ENCODE measurements around the gene BPIFB1. TPM values are rescaled to one million over a fixed set of nuclear protein-coding genes. Genes with fewer than 3 reads are reported as not detected.

The BPIFB1 gene
- total RNA-seq, 1 experiment from 2014 or later: not detected

DNA sequence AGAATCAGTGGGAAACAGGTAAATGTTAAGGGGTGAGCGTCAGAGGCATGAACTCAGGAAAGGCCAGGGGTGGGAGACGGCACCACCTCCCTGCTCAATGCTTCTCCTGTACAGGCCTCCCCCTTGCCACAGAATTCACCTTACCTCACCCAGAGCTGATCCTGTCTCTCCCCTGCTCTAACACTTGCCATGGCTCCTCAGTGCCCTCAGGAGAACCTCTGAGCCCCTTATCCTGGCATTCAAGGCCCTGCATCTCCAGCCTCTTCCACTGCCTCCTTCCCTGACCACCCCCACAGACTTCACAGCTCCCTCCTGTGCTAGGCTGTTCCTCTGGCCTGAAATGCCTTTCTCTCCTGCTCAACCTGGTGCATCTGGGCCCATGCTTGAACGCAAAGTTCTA is 33.9 kb downstream of the BPIFB1 start (continued):
- TF ChIP-seq, protein P1, sequence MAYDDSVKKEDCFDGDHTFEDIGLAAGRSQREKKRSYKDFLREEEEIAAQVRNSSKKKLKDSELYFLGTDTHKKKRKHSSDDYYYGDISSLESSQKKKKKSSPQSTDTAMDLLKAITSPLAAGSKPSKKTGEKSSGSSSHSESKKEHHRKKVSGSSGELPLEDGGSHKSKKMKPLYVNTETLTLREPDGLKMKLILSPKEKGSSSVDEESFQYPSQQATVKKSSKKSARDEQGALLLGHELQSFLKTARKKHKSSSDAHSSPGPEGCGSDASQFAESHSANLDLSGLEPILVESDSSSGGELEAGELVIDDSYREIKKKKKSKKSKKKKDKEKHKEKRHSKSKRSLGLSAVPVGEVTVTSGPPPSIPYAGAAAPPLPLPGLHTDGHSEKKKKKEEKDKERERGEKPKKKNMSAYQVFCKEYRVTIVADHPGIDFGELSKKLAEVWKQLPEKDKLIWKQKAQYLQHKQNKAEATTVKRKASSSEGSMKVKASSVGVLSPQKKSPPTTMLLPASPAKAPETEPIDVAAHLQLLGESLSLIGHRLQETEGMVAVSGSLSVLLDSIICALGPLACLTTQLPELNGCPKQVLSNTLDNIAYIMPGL (CRISPR knock-in tag; IDR thresholded peaks at IDR 0.05): no peak
- TF ChIP-seq TP53 (CRISPR knock-in tag; IDR thresholded peaks at IDR 0.05) (no peak), ZNF219 (CRISPR knock-in tag; IDR thresholded peaks at IDR 0.05; ENCODE audit: borderline replicate concordance) (no peak), ETV6 (CRISPR knock-in tag; IDR thresholded peaks at IDR 0.05) (no peak), TEAD4 (CRISPR knock-in tag; IDR thresholded peaks at IDR 0.05) (no peak), MXD4 (CRISPR knock-in tag; IDR thresholded peaks at IDR 0.05; ENCODE audit: borderline replicate concordance) (no peak), IRF2 (CRISPR knock-in tag; IDR thresholded peaks at IDR 0.05; ENCODE audit: borderline replicate concordance, low read depth) (no peak)
- TF ChIP-seq, protein P2, sequence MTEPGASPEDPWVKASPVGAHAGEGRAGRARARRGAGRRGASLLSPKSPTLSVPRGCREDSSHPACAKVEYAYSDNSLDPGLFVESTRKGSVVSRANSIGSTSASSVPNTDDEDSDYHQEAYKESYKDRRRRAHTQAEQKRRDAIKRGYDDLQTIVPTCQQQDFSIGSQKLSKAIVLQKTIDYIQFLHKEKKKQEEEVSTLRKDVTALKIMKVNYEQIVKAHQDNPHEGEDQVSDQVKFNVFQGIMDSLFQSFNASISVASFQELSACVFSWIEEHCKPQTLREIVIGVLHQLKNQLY (CRISPR knock-in tag; IDR thresholded peaks at IDR 0.05): no peak
- TF ChIP-seq, protein P3, sequence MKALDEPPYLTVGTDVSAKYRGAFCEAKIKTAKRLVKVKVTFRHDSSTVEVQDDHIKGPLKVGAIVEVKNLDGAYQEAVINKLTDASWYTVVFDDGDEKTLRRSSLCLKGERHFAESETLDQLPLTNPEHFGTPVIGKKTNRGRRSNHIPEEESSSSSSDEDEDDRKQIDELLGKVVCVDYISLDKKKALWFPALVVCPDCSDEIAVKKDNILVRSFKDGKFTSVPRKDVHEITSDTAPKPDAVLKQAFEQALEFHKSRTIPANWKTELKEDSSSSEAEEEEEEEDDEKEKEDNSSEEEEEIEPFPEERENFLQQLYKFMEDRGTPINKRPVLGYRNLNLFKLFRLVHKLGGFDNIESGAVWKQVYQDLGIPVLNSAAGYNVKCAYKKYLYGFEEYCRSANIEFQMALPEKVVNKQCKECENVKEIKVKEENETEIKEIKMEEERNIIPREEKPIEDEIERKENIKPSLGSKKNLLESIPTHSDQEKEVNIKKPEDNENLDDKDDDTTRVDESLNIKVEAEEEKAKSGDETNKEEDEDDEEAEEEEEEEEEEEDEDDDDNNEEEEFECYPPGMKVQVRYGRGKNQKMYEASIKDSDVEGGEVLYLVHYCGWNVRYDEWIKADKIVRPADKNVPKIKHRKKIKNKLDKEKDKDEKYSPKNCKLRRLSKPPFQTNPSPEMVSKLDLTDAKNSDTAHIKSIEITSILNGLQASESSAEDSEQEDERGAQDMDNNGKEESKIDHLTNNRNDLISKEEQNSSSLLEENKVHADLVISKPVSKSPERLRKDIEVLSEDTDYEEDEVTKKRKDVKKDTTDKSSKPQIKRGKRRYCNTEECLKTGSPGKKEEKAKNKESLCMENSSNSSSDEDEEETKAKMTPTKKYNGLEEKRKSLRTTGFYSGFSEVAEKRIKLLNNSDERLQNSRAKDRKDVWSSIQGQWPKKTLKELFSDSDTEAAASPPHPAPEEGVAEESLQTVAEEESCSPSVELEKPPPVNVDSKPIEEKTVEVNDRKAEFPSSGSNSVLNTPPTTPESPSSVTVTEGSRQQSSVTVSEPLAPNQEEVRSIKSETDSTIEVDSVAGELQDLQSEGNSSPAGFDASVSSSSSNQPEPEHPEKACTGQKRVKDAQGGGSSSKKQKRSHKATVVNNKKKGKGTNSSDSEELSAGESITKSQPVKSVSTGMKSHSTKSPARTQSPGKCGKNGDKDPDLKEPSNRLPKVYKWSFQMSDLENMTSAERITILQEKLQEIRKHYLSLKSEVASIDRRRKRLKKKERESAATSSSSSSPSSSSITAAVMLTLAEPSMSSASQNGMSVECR (CRISPR knock-in tag; IDR thresholded peaks at IDR 0.05; ENCODE audit: borderline replicate concordance): no peak

DNA sequence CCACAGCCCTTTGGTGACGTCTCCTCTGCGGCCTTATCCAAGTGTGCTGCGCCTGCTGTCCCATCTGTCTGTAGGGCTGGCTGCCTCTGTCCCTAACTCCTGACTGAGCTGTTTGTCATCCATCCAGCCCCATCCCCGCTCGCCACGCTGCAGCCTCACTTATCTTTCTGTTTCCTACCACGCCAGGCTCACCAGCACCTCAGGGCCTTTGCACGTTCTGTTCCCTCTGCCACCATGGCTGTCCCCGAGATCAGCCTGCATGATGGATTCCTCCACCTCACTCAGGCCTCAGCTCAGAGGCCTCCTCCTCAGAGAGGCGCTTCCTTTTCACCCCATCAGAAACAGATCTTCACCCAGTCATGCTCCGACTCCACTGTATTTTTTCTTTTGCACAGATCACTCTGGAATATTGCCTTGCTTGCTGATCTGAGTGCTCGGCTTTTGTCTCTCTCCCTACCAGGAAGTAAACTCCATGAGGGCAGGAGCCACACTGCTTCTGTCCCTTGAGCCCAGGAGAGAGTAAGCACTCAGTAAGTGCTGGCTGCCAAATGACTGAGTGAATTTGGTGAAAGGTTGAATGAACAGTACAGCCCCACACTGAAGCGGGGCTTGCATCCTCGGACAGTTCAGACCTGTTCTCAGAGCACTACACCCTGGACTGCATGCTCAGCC is 34.5 kb downstream of the BPIFB1 start:
- Mint-ChIP-seq H3K4me3 (no peak overlapping the region), H3K4me1 (no peaks in the 10 kb centered on the region), H3K27ac (no peak overlapping the region), H3K36me3 (no peaks in the 10 kb centered on the region), H3K27me3 (ENCODE audit: low read depth) (no peaks in the 10 kb centered on the region; the same call in 1 of the 2 replicates), H3K9me3 (no peaks in the 10 kb centered on the region)
- ChIA-PET POLR2A (no interaction called here), CTCF (interaction anchor here (1.0 kb wide), 1 partner anchor 350 kb away, joined by 3 read pairs; no protein-coding TSS in a partner anchor)
- ATAC-seq (no peak), DNase-seq (ENCODE audit: low spot score) (no peak)
- TF ChIP-seq, protein P4, sequence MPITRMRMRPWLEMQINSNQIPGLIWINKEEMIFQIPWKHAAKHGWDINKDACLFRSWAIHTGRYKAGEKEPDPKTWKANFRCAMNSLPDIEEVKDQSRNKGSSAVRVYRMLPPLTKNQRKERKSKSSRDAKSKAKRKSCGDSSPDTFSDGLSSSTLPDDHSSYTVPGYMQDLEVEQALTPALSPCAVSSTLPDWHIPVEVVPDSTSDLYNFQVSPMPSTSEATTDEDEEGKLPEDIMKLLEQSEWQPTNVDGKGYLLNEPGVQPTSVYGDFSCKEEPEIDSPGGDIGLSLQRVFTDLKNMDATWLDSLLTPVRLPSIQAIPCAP (CRISPR knock-in tag; IDR thresholded peaks at IDR 0.05): no peak
- TF ChIP-seq, protein P5, sequence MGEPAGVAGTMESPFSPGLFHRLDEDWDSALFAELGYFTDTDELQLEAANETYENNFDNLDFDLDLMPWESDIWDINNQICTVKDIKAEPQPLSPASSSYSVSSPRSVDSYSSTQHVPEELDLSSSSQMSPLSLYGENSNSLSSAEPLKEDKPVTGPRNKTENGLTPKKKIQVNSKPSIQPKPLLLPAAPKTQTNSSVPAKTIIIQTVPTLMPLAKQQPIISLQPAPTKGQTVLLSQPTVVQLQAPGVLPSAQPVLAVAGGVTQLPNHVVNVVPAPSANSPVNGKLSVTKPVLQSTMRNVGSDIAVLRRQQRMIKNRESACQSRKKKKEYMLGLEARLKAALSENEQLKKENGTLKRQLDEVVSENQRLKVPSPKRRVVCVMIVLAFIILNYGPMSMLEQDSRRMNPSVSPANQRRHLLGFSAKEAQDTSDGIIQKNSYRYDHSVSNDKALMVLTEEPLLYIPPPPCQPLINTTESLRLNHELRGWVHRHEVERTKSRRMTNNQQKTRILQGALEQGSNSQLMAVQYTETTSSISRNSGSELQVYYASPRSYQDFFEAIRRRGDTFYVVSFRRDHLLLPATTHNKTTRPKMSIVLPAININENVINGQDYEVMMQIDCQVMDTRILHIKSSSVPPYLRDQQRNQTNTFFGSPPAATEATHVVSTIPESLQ (CRISPR knock-in tag; IDR thresholded peaks at IDR 0.05): no peak
- TF ChIP-seq, protein P6, sequence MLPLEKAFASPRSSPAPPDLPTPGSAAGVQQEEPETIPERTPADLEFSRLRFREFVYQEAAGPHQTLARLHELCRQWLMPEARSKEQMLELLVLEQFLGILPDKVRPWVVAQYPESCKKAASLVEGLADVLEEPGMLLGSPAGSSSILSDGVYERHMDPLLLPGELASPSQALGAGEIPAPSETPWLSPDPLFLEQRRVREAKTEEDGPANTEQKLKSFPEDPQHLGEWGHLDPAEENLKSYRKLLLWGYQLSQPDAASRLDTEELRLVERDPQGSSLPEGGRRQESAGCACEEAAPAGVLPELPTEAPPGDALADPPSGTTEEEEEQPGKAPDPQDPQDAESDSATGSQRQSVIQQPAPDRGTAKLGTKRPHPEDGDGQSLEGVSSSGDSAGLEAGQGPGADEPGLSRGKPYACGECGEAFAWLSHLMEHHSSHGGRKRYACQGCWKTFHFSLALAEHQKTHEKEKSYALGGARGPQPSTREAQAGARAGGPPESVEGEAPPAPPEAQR (CRISPR knock-in tag; IDR thresholded peaks at IDR 0.05): no peak
- TF ChIP-seq, protein P7, sequence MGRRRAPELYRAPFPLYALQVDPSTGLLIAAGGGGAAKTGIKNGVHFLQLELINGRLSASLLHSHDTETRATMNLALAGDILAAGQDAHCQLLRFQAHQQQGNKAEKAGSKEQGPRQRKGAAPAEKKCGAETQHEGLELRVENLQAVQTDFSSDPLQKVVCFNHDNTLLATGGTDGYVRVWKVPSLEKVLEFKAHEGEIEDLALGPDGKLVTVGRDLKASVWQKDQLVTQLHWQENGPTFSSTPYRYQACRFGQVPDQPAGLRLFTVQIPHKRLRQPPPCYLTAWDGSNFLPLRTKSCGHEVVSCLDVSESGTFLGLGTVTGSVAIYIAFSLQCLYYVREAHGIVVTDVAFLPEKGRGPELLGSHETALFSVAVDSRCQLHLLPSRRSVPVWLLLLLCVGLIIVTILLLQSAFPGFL (CRISPR knock-in tag; IDR thresholded peaks at IDR 0.05; ENCODE audit: borderline replicate concordance): no peak
- TF ChIP-seq IRF2 (CRISPR knock-in tag; IDR thresholded peaks at IDR 0.05; ENCODE audit: borderline replicate concordance, low read depth) (no peak), FOXK1 (CRISPR knock-in tag; IDR thresholded peaks at IDR 0.05) (no peak), NR2C2 (CRISPR knock-in tag; IDR thresholded peaks at IDR 0.05) (no peak)
- TF ChIP-seq, protein P8, sequence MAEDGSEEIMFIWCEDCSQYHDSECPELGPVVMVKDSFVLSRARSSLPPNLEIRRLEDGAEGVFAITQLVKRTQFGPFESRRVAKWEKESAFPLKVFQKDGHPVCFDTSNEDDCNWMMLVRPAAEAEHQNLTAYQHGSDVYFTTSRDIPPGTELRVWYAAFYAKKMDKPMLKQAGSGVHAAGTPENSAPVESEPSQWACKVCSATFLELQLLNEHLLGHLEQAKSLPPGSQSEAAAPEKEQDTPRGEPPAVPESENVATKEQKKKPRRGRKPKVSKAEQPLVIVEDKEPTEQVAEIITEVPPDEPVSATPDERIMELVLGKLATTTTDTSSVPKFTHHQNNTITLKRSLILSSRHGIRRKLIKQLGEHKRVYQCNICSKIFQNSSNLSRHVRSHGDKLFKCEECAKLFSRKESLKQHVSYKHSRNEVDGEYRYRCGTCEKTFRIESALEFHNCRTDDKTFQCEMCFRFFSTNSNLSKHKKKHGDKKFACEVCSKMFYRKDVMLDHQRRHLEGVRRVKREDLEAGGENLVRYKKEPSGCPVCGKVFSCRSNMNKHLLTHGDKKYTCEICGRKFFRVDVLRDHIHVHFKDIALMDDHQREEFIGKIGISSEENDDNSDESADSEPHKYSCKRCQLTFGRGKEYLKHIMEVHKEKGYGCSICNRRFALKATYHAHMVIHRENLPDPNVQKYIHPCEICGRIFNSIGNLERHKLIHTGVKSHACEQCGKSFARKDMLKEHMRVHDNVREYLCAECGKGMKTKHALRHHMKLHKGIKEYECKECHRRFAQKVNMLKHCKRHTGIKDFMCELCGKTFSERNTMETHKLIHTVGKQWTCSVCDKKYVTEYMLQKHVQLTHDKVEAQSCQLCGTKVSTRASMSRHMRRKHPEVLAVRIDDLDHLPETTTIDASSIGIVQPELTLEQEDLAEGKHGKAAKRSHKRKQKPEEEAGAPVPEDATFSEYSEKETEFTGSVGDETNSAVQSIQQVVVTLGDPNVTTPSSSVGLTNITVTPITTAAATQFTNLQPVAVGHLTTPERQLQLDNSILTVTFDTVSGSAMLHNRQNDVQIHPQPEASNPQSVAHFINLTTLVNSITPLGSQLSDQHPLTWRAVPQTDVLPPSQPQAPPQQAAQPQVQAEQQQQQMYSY (CRISPR knock-in tag; IDR thresholded peaks at IDR 0.05): no peak
- TF ChIP-seq, protein P9, sequence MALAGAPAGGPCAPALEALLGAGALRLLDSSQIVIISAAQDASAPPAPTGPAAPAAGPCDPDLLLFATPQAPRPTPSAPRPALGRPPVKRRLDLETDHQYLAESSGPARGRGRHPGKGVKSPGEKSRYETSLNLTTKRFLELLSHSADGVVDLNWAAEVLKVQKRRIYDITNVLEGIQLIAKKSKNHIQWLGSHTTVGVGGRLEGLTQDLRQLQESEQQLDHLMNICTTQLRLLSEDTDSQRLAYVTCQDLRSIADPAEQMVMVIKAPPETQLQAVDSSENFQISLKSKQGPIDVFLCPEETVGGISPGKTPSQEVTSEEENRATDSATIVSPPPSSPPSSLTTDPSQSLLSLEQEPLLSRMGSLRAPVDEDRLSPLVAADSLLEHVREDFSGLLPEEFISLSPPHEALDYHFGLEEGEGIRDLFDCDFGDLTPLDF (CRISPR knock-in tag; IDR thresholded peaks at IDR 0.05): no peak
